ENCODE data around the gene GPHN. TPM values are rescaled to one million over a fixed set of nuclear protein-coding genes. Genes with fewer than 3 reads are reported as not detected.

GPHN gene
- polyA plus RNA-seq, 1 donor (not counting 4 experiments of a cell fraction or from before 2014, with no cell fraction given) = 17.6 TPM

DNA sequence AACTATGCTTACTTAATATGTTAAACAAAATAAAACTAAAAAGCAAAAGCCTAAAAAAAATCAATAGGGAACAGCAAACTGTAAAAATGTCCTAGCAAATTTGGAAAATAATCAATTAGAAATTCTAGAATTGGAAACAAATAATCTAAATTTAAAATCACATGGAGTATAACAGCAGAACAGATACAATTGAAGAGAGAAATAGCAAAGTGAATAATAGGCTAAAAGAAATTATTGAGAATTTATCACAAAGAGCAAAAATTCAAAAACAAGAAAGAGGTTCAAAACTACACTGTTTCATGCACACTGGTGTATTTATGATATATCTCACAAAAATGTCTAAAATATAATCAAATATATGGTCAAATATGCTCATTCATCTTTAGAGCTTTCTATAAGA is 231.9 kb downstream of the GPHN start:
- no peak overlapping the region for H3K4me3 ChIP-seq (ENCODE audit: control insufficient read depth in 2 of 3, extremely low read depth in 1 of 3, insufficient read depth in 2 of 3, low read depth in 1 of 3, low read length in 3 of 3)
- H3K4me2 ChIP-seq (ENCODE audit: control insufficient read depth, extremely low read depth, insufficient read depth, low read depth, low read length) = no peak overlapping the region
- H3K9me1 ChIP-seq (ENCODE audit: control insufficient read depth, extremely low read depth, insufficient read depth, low read length) = no peaks in the 10 kb centered on the region
- H3K4me1 ChIP-seq (ENCODE audit: control insufficient read depth, extremely low read depth, insufficient read depth, low read length) = no peaks in the 10 kb centered on the region
- FAIRE-seq (no peak), DNase-seq (ENCODE audit: low read depth, low spot score) (no peak)
- H3K9ac ChIP-seq (ENCODE audit: control insufficient read depth, extremely low read depth, insufficient read depth, low read length) = no peak overlapping the region
- H3K27me3 ChIP-seq (ENCODE audit: control insufficient read depth, extremely low read depth, insufficient read depth, low read length) = no peaks in the 10 kb centered on the region
- H3K27ac ChIP-seq (ENCODE audit: control insufficient read depth, insufficient read depth, low read length) = no peak overlapping the region
- TF ChIP-seq EZH2 (IDR thresholded peaks at IDR 0.05; ENCODE audit: low read length) = no peak
- TF ChIP-seq, protein P1, sequence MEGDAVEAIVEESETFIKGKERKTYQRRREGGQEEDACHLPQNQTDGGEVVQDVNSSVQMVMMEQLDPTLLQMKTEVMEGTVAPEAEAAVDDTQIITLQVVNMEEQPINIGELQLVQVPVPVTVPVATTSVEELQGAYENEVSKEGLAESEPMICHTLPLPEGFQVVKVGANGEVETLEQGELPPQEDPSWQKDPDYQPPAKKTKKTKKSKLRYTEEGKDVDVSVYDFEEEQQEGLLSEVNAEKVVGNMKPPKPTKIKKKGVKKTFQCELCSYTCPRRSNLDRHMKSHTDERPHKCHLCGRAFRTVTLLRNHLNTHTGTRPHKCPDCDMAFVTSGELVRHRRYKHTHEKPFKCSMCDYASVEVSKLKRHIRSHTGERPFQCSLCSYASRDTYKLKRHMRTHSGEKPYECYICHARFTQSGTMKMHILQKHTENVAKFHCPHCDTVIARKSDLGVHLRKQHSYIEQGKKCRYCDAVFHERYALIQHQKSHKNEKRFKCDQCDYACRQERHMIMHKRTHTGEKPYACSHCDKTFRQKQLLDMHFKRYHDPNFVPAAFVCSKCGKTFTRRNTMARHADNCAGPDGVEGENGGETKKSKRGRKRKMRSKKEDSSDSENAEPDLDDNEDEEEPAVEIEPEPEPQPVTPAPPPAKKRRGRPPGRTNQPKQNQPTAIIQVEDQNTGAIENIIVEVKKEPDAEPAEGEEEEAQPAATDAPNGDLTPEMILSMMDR (optimal IDR thresholded peaks at IDR 0.05 in 1 of 3, IDR thresholded peaks at IDR 0.05 in 1 of 3, conservative IDR thresholded peaks at IDR 0.05 in 1 of 3; ENCODE audit: extremely low read depth in 1 of 3, insufficient read depth in 2 of 3, low read length in 3 of 3) = no peak
- H3K9me3 ChIP-seq (ENCODE audit: control insufficient read depth, low read depth, low read length) = no peaks in the 10 kb centered on the region
- no peak overlapping the region for H2AFZ ChIP-seq (ENCODE audit: control insufficient read depth, low read length)
- dilution Hi-C loops (cut with MboI; ENCODE audit: extremely low pct_ligation_motif_present, low sequenced_read_pairs) = no loop called here
- H4K20me1 ChIP-seq (ENCODE audit: control insufficient read depth, extremely low read depth, insufficient read depth, low read length) = no peaks in the 10 kb centered on the region
- H3K79me2 ChIP-seq (ENCODE audit: control insufficient read depth, insufficient read depth, low read length) = no peaks in the 10 kb centered on the region
- H3K36me3 ChIP-seq (ENCODE audit: control insufficient read depth in 2 of 2, extremely low read depth in 1 of 2, insufficient read depth in 2 of 2, low read length in 2 of 2) = no peaks in the 10 kb centered on the region

DNA sequence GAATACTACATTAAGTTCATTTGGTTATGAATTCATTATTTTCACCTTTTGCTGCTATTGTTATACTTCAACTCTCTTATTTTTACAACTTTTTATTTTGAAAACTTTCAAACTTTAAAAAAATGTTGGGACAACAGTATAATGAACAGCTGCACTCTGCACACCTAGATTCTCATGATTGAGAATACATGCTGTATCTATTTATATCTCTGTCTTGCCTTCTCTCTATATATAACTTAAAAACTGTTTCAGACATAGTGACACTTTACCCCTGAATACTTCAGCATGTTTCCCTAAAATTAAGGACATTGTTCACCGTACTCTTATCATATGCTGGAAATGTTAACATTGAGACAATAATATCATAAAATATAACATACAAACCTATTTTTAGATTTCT is 237.1 kb downstream of the GPHN start:
- no peak overlapping the region for H2AFZ ChIP-seq (ENCODE audit: control insufficient read depth, low read length)
- H3K4me1 ChIP-seq (ENCODE audit: control insufficient read depth, extremely low read depth, insufficient read depth, low read length) = no peaks in the 10 kb centered on the region
- no peak overlapping the region for H3K4me2 ChIP-seq (ENCODE audit: control insufficient read depth, extremely low read depth, insufficient read depth, low read depth, low read length)
- H3K9ac ChIP-seq (ENCODE audit: control insufficient read depth, extremely low read depth, insufficient read depth, low read length) = no peak overlapping the region
- no peaks in the 10 kb centered on the region for H3K36me3 ChIP-seq (ENCODE audit: control insufficient read depth in 2 of 2, extremely low read depth in 1 of 2, insufficient read depth in 2 of 2, low read length in 2 of 2)
- no peaks in the 10 kb centered on the region for H3K9me3 ChIP-seq (ENCODE audit: control insufficient read depth, low read depth, low read length)
- no peaks in the 10 kb centered on the region for H3K79me2 ChIP-seq (ENCODE audit: control insufficient read depth, insufficient read depth, low read length)
- dilution Hi-C loops (cut with MboI; ENCODE audit: extremely low pct_ligation_motif_present, low sequenced_read_pairs) = no loop called here
- TF ChIP-seq, protein P1 (optimal IDR thresholded peaks at IDR 0.05 in 1 of 3, IDR thresholded peaks at IDR 0.05 in 1 of 3, conservative IDR thresholded peaks at IDR 0.05 in 1 of 3; ENCODE audit: extremely low read depth in 1 of 3, insufficient read depth in 2 of 3, low read length in 3 of 3) = no peak
- no peak for TF ChIP-seq EZH2 (IDR thresholded peaks at IDR 0.05; ENCODE audit: low read length)
- H4K20me1 ChIP-seq (ENCODE audit: control insufficient read depth, extremely low read depth, insufficient read depth, low read length) = no peaks in the 10 kb centered on the region
- H3K27ac ChIP-seq (ENCODE audit: control insufficient read depth, insufficient read depth, low read length) = no peak overlapping the region
- DNase-seq (ENCODE audit: low read depth, low spot score) = no peak
- H3K4me3 ChIP-seq (ENCODE audit: control insufficient read depth in 2 of 3, extremely low read depth in 1 of 3, insufficient read depth in 2 of 3, low read depth in 1 of 3, low read length in 3 of 3) = no peak overlapping the region
- FAIRE-seq = no peak
- H3K27me3 ChIP-seq (ENCODE audit: control insufficient read depth, extremely low read depth, insufficient read depth, low read length) = no peaks in the 10 kb centered on the region
- no peaks in the 10 kb centered on the region for H3K9me1 ChIP-seq (ENCODE audit: control insufficient read depth, extremely low read depth, insufficient read depth, low read length)
